ENCODE results near the gene EPHB1.

EPHB1 gene

DNA sequence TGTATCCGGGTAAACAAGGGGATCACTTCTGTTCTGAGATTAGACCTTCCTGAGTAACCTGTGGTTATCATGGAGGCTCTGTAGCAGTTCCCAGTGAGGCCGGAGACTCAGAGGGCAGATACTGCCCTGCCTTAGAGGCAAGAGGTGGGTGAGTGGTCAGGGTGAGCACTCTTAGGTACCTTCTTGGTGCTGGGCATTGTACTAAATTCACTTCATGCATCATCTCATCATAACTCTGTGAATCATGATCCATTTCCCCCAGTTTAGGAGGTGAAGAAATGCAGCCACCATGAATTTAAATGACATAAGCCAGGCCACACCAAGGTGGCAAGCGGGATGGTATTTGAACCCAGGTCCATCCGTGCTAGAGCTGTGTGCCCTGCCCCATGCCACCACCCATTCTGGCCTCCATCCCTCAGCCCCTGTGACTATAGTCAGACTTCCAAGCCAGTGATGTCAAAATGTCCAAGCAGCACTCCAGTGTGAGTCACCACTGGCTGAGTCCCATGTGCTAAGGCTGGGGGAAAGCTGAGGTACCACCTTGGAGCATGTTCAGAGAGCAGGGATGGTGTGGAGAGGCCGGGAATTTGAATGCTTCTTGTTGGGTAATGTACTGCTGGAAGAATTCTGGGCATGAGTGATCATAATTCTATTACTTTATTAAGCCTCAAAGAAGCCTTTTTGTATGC is 88.8 kb downstream of the EPHB1 start:
- no peak for DNase-seq (ENCODE audit: low spot score)

DNA sequence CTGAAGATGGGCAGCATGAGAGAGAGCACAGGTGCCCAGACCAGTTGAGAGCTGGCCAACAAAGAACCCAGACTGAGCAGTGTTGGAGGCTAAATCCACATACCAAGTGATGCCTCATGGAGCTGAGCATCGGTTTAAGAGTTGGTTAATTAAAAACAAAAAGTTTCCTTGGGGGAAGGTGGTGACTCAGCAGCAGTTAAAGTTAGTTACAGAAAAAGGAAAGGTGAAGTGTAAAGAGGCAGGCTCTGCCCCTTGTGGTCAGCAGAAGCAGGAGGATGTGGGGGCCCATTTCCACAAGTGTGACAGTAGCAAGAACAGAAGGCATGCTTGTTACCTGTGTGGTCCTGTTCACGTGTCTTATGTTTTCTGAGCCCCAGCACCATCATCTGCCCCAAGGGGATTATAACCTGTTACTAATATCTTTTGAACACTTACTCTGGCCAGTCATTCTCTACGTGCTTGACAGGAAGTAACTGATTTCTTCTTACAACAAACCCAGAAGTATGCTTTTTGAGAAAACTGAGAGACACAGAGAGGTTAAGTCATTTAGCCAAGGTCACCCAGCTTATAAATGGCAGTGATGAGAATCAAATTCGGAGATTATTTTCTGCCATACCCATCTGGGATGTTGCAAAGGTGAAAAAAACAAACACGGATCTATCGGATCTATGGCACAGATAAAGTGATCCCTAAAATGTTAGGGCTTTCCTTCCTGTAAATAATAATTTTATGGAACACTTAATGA is 91.0 kb downstream of the EPHB1 start:
- DNase-seq (ENCODE audit: low spot score): no peak

DNA sequence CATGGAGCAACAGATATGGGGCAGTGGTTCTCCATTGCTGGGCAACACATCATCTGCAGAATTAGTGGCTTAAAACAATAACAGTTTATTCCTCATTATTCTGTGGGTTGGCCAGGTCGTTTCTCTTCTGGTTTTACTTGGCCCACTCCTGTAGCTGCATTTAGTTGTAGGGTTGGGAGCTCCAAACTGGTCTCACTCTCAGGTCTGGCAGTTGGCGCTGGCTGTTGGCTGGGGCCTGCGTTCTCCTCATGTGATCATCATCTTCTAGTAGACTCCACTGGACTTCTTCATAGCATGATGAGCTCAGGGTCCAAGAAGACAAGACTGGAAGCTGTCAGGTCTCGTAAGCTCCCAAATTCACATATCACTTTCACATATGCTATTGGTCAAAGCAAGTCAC is 91.9 kb downstream of the EPHB1 start:
- DNase-seq (ENCODE audit: low spot score): no peak

DNA sequence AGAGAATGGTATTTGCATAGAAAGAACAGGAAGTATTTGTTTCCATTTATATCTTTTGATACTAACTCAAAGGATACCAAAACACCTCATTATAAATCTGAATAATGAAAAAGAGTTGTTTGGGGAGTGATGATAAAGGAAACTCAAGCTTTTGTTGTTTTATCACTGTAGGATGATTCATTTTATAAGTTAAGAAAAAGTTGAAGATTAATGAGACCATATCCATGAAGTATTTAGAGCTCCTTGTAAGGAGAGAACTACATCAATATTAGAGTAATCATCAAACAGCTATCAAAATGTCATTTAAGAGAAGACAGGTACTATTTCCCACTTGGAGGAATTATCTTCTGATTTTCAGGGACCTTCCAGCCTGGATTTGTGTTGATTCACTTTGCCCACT is 92.5 kb downstream of the EPHB1 start:
- DNase-seq (ENCODE audit: low spot score): no peak

DNA sequence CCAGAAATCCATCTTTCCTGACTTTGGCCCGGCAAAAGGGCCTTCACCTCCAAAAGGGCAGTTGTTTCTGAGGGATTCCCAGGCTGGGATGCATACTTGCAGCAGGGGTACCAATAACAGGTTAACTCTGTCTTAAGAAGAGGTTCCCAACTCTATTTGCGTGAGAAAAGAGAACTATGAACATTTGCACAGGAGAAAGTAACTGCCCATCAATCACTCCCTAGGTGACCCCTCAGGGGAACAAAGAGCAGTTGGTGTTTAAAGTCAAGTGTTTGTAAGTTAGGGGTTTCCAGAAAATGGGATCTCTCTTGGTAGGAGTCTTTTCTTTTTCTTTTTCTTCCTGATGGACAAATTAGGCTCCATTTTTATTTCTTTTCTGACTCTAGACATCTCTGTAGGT is 97.3 kb downstream of the EPHB1 start:
- DNase-seq (ENCODE audit: low spot score): no peak

DNA sequence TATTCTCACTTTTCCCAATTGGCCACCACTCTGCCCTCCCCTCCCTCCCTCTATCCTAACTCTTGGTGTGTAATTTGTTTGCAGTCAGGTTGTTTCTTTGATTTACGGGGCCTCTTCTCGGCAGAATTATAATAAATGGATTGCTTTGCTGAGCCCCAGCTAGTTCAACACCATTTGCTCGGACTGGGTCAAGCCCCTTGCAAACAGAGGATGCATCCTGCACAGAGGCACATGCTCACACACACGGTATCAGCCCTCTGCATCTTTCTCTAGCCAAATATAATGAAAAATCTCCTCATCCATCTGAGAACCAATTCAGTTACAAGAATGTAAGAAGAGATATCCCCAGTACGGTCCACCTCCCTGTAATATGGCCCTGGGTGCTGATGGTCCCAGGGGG is 97.7 kb downstream of the EPHB1 start:
- DNase-seq (ENCODE audit: low spot score): no peak

DNA sequence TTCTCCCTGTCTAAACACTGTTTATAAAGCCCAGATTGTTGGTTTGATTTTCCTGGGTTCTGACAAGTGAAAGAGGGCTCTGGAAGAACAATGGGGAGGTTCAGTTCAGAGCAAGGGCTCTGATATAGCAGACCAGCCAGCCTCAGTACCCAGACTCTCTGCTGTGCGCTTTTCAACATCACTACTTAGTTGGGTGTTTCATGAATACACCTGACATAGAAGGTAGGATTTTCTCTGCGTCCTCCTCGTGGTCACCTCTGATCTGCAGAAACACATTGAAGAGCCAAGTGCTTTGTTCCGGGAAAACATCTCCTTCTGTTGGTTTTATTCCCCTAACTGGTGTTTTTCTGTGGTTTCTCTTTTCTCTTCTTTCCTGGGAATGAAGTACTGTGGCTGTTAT is 99.5 kb downstream of the EPHB1 start:
- no peak for DNase-seq (ENCODE audit: low spot score)

DNA sequence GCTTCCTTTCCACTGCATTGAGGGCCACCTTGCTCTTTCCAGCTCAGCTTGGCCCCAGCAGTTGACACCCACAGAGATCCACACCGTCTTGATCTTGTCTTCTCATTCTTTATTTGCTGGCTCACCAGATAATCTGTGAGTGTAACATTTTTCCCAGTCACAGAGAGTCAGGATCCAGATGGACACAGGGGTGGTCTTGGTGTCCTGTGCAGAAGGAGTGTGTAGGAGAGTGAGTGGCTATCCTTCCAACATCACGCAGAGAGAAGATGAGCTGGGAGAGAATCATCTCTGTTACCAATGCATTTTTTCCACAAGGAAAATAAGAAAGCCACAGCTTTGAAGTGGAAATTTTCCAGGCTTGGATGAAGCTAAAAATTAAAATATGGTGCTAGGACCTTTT is 100.1 kb downstream of the EPHB1 start:
- no peak for DNase-seq (ENCODE audit: low spot score)

DNA sequence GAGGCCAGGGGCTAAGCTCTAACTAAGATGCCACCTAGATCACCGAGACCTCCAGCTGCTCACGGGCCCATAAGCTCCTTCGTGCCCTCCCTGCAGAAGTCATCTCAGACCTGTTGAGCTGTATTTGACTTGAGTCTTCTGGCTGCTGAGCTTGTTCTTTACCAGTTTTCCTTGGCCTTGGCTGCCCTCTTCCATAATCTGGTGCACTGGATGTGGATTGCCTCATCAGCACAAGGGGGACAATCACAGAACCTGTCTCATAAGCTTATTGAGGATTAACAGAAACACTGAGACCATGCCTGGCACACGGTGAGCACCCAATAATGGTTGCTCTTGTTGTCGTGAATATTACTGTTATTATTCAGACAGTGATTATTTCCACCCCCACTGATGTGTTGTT is 101.1 kb downstream of the EPHB1 start:
- no peak for DNase-seq (ENCODE audit: low spot score)

DNA sequence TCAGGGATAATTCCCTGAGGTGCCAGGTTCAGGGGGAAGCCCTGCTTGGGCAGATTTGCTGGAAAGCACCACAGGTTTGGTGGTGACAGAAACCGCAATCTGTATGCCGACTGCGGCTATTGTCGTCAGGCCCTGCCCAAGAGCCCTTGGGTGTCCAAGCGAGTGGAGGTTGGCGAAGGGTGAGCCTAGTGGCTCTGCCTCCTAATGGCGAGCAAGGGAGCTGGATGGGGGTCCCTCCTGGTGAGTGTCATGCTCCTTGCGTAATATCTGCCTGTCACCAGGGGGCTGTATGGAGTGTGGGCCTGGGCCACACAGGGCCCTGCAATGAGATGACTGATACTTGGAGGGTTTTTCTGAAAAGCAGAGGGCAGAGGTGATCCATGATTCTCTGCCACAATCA is 101.6 kb downstream of the EPHB1 start:
- no peak for DNase-seq (ENCODE audit: low spot score)

DNA sequence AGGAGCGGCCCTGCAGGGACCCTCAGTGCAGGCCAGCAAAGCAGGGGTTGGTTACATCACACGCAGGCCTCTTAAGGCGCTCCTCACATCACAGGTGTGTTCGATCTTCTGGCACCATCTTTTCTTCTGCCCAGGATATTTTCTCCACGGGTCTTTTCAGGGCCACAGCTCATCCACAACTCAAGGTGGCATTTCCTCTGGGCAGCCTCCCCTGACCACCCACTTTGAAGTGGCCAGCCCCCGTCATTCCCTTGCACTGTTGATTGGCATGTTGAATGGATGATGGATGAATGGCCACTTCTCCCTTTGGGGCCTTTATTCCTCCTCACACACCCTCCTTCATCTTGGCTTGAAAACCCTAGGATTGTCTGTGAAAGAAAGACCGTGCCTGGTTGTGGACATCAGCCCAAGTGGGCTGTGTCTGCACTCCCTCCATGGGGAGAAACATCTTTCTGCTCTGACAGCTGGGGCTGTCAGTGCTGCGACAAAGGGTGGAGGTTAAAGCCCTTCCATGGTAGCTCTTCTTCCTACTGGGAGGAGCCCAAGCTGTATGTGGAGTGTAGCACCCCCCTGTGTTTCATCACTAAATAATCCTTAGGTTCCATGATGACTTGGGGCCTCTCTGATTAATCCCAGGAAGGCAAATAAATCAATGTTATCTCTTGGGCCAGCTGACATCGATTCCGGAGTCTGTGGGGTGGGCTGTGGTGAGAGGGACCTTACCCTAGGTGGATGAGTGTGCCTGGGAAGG is 102.5 kb downstream of the EPHB1 start:
- DNase-seq (ENCODE audit: low spot score): no peak

DNA sequence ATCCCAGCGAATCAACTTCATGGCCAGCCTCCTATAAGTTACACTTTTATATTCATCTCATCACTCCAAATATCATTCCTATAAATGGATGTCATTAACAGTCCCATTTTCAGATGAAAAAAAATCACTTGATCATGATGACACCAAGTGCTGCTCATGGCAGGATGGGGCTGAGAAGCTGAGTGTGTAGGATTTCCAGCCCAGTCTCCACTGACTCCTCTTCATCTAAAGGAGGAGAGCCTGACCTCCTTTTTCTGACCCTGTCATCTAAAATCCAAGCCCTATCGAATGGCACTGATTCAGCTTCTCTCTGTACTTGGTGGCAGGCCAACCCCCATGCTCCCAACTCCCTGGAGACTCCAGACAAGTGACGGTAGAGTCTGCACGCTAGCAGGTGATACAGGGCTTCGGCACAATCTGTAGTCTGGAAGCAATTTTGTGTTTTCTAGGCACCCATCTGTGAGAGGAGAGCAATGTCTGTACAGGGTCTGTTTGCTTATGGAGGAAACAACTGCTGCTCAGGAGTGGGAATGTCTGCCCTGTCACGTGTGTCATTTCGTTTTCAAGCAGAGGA is 103.2 kb downstream of the EPHB1 start:
- no peak for DNase-seq (ENCODE audit: low spot score)

DNA sequence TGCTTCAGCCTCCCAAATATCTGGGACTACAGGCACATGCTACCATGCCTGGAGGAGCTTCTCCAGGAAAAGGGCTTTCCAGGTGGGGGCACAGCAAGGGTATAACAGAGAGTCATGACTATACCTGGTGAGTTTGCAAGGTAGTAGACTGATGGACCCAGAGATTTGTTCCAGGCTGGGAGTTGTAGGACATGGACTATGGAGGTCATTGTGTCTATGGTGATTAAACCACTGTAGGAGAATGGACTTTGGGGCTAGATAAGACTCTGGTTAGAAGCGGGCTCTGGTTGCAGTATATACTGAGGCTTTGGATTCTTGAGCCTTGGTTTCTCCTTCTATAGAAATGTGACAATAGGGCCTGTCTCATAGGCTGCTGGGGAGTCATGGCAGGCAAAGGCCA is 104.7 kb downstream of the EPHB1 start:
- no peak for DNase-seq (ENCODE audit: low spot score)

DNA sequence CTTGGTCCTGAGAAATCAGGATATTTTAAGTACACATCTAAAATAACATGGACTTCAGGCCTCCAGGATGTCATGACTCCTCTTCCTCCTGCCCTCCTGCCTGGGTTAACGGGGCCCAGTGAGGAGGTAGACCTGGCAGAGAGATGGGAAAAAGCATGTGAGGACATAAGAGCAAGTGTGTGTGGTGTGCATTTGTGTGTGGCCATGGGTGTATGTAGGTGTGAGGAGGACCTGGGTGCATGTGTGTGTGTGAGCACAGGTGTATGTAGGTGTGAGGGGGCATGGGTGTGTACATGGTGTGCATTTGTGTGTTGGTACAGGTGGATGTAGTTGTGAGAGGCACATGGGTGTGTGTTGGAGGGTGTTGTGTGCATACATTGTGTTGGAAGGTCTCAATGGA is 105.4 kb downstream of the EPHB1 start:
- no peak for DNase-seq (ENCODE audit: low spot score)

DNA sequence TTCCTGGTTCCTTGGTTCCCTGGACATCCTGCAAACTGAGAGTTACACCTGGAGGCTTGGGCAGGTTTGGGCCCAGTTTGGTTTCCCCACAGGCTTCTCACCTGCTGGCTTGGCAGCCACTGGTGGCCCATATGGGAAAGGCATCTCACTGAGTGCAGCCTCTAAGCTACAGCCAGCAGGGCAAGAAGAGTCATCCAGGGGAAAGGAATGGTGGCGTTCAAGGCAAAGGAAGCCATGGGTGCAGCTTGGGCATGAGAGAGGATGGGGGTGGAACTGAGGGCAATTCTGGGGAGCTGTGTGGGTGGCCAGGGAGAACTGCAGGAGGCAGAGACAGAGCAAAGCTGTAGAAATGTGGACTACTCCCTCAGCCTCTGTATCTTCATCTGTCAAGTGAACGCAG is 106.4 kb downstream of the EPHB1 start:
- DNase-seq (ENCODE audit: low spot score): no peak

DNA sequence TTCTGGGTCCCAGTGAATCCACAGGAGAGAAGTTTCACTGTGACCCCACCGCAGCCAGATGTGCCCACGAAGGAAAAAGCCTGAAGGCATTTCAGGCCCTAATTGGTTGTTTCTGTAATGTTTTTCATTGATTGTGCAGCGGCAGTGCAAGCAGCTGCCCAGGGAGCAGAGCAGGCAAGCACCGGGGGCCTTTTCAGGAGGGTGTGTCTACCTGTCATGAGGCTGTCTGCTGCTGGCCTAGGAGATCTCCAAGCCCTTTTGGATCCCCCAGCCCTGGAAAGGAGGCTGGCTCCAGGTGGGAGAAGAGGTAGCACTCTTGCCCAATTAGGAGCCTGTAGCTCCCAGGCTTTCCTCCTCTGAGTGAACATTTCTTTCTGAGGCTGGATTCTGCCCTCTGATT is 108.8 kb downstream of the EPHB1 start:
- no peak for DNase-seq (ENCODE audit: low spot score)

DNA sequence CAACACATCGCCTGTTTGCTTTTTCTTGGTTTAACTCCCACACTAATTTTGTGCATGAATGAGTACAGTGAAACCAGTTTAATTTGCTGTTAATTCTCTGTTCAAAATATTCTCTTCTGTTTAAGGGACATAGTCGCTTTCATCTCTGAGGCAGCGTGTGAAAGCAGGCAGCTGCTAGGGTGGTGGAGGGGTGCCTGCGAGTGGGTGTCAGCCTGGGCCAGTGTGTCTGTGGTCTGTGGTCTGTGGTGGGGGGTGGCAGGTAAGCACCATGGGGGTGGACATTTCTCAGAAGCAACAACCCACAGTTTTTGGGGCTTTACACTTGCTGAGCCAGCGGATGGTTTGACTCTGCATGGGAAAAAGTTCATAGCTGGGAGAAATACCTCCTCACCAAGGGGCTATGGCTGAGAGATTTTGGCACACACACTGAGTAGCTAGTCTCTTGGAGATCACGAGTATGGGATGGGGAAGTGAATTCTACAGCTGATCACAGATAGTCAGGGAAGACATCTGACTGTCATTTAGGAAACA is 109.2 kb downstream of the EPHB1 start:
- DNase-seq (ENCODE audit: low spot score): no peak

DNA sequence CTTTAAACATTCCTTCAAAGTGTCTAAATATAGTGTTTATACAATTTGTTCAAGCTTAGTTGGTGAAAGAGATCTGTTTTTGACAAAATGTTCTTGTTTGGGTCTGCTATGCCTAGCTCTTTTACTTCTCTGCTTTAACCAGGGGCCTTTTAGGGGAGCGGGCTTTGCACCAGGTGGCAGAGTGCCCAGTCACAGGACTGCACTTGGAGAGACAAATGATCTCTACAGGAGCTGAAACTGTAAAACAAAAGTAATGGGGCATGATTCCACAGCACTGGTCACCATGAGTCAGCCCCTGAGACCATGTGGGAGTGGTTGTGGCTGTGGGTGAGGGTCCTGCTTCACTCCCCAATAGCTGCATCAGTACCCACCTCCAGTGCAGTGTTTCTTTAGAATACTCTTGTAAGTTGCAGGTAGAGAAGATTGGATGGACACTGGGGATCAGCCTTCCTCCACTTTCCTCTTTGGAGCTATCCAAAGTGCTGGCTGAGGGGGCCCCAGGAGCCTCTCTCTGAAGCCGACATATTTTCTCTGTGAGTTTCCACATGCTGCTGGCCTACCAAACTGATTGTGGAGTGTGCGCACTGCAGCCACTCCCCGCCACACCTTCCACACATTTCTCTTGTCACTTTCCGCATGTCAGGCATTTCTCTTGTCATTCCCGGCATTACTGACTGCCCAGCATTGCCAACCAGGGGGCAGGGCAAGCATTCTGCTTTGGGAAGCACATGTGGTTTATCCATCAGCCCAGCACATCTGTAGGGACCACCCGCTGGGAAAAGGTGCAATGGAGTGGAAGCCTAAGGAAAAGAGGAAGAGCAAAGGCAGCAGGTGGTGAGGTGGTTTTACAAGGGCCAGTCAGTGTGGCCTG is 110.0 kb downstream of the EPHB1 start:
- DNase-seq (ENCODE audit: low spot score): no peak

DNA sequence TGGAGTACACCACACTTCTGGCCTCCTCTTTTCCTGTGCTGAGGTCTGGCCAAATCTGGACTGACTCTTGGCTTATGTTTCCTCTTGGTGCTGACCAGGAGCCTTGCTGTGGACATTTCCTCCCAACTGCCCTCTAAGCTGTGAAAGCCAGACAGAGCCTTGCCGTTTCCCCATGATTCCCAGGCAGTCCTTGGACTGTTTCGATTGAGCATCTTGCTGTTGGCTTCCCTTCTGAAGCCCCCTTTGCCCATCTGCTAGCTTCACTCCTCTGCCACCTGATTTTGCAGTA is 110.5 kb downstream of the EPHB1 start:
- no peak for DNase-seq (ENCODE audit: low spot score)

DNA sequence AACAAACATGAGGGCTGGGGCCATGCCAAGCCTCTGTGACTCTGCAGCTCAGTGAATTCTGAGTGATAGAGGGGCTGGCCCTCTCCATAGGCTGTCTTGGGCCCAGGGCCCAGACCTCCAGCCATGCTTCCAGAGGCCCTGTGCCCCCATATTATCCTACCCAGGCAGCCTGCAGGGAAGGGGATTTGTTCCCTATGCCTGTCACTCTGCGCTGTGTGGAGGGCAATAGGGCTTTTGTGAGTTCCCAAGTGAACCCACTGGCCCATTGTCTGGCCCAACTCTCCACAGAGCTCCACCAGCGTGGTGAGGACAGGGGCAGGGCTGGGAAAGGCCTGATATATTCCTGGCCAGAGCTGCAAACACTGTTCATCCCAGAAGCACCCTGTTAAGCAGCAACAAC is 113.2 kb downstream of the EPHB1 start:
- DNase-seq (ENCODE audit: low spot score): no peak

DNA sequence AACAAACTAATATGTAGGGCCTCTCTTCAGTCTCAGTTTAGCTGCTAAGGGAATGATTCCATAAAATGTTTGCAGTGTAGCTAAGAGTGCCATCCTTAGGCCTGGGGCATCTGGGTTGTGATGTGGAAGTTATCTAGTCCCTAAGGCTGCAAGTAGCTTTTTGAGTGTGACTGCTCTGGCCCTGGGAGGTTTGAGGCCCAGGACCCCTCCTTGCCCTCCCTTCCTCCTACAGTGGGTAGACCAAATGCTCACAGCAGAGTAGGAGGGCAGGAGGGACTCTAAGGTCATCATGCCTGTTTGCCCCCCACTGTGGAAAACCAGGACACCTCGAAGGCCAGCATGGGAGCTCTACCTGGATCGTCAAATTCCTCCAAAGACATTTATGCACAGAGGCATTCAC is 115.0 kb downstream of the EPHB1 start:
- no peak for DNase-seq (ENCODE audit: low spot score)

Data from HuH-7 (cell line).